Muscle of leg (tissue), 11 donors: ENCODE measurements around the gene ASH1L. TPM values are rescaled to one million over a fixed set of nuclear protein-coding genes. Genes with fewer than 3 reads are reported as not detected.

Experiments
- DNase-seq: peaks from one replicate; pipeline ENCODE4 v3.0.0; 2013
- H3K27ac ChIP-seq: one replicate; pipeline ENCODE4 v1.5.1; 2013; ENCODE audit warnings: mild to moderate bottlenecking, low read length, control low read depth
- H3K27me3 ChIP-seq: one replicate; pipeline ENCODE4 v1.6.1; 2013; ENCODE audit warnings: low read length; ENCODE audit not compliant: control insufficient read depth, insufficient read depth
- H3K36me3 ChIP-seq: one replicate; pipeline ENCODE4 v1.6.1; 2013; ENCODE audit warnings: low read length; ENCODE audit not compliant: control insufficient read depth, insufficient read depth
- H3K4me1 ChIP-seq: one replicate; pipeline ENCODE4 v1.6.1; 2013; ENCODE audit warnings: low read length; ENCODE audit not compliant: control insufficient read depth, insufficient read depth
- H3K4me3 ChIP-seq: one replicate; pipeline ENCODE4 v1.5.1; 2013; ENCODE audit warnings: low read length, control low read depth
- H3K9me3 ChIP-seq: replicated peaks from 2 replicates; pipeline ENCODE4 v1.6.1; 2013; ENCODE audit warnings: low read depth, low read length; ENCODE audit not compliant: control insufficient read depth
- WGBS: methylation state at CpG from one replicate; pipeline ENCODE4 v1.1.5; 2013; ENCODE audit warnings: missing lambda C conversion rate; ENCODE audit not compliant: insufficient coverage; 5-methylcytosine and 5-hydroxymethylcytosine counted together
- polyA plus RNA-seq, 8 donors: library from polyadenylated mRNA; unstranded; fragments of 120-200 nt; gene quantifications; one replicate each; pipeline versions ENCODE4 v1.2.1 to v1.2.3, GENCODE V29; 2013; ENCODE audit warnings: inconsistent platforms in 1 of 8, low replicate concordance in 1 of 8; ENCODE audit not compliant: insufficient read length in 8 of 8, insufficient read depth in 1 of 8
- total RNA-seq: library from RNA; stranded (reverse); fragments of 120-200 nt; gene quantifications from one replicate; pipeline ENCODE4 v1.2.4, GENCODE V29; 2013

The ASH1L gene
- total and polyA plus RNA-seq, 9 donors: 18.4 to 31.5 (median 25.1) TPM

GRCh38 chr1:155473151-155473821 lies 89.3 kb downstream of the ASH1L start:
- DNase-seq: no peak
- 86% methylated on average over 2 of the region's 5 CpGs for WGBS
- Histone ChIP-seq H3K4me3 (no peak overlapping the region), H3K27ac (peak overlapping the region; percentile 24), H3K4me1 (no peaks in the 10 kb centered on the region), H3K9me3 (peaks cover 5% of the 10 kb centered on the region), H3K27me3 (no peaks in the 10 kb centered on the region), H3K36me3 (peaks cover 11% of the 10 kb centered on the region)

GRCh38 chr1:155472491-155473083 lies 90.0 kb downstream of the ASH1L start:
- peaks cover 5% of the 10 kb centered on the region for H3K9me3 ChIP-seq
- no CpG with 5 or more reads among the region's 2 CpGs for WGBS
- no peak overlapping the region for H3K4me3 ChIP-seq
- H3K36me3 ChIP-seq: peaks cover 4% of the 10 kb centered on the region
- peak; percentile 77 for DNase-seq
- H3K4me1 ChIP-seq: no peaks in the 10 kb centered on the region
- no peak overlapping the region for H3K27ac ChIP-seq
- H3K27me3 ChIP-seq: no peaks in the 10 kb centered on the region

- H3K4me1 ChIP-seq: no peaks in the 10 kb centered on the region
- H3K36me3 ChIP-seq: peaks cover 4% of the 10 kb centered on the region
- no peak for DNase-seq
- no peak overlapping the region for H3K4me3 ChIP-seq
- H3K27me3 ChIP-seq: no peaks in the 10 kb centered on the region
- peaks cover 5% of the 10 kb centered on the region for H3K9me3 ChIP-seq
- 80% methylated on average over 1 of the region's 5 CpGs for WGBS
- H3K27ac ChIP-seq: no peak overlapping the region
These were observed 90.7 kb downstream of the ASH1L start for GRCh38 chr1:155471891-155472290.

- WGBS: no CpG with 5 or more reads among the region's 3 CpGs
- Histone ChIP-seq H3K27me3 (no peaks in the 10 kb centered on the region), H3K36me3 (peaks cover 4% of the 10 kb centered on the region), H3K27ac (no peak overlapping the region), H3K4me3 (no peak overlapping the region), H3K9me3 (peaks cover 5% of the 10 kb centered on the region), H3K4me1 (no peaks in the 10 kb centered on the region)
- no peak for DNase-seq
These were observed 91.6 kb downstream of the ASH1L start for GRCh38 chr1:155471026-155471425.

- no peak overlapping the region for H3K4me3 ChIP-seq
- no peak overlapping the region for H3K27ac ChIP-seq
- H3K27me3 ChIP-seq: no peaks in the 10 kb centered on the region
- DNase-seq: peak; percentile 76
- peaks cover 7% of the 10 kb centered on the region for H3K36me3 ChIP-seq
- H3K9me3 ChIP-seq: peaks cover 5% of the 10 kb centered on the region
- no peaks in the 10 kb centered on the region for H3K4me1 ChIP-seq
These were observed 95.6 kb downstream of the ASH1L start for GRCh38 chr1:155466996-155467395.

GRCh38 chr1:155466617-155466972 lies 96.0 kb downstream of the ASH1L start:
- H3K4me1 ChIP-seq: no peaks in the 10 kb centered on the region
- no peak overlapping the region for H3K27ac ChIP-seq
- peaks cover 7% of the 10 kb centered on the region for H3K36me3 ChIP-seq
- H3K9me3 ChIP-seq: peaks cover 5% of the 10 kb centered on the region
- H3K4me3 ChIP-seq: no peak overlapping the region
- H3K27me3 ChIP-seq: no peaks in the 10 kb centered on the region
- no peak for DNase-seq
- no CpG with 5 or more reads among the region's 1 CpG for WGBS

GRCh38 chr1:155463865-155464650 lies 98.5 kb downstream of the ASH1L start:
- no peak for DNase-seq
- WGBS: no CpG with 5 or more reads among the region's 5 CpGs
- Histone ChIP-seq H3K4me3 (no peak overlapping the region), H3K9me3 (no peaks in the 10 kb centered on the region), H3K36me3 (peaks cover 5% of the 10 kb centered on the region), H3K27ac (no peak overlapping the region), H3K27me3 (no peaks in the 10 kb centered on the region), H3K4me1 (no peaks in the 10 kb centered on the region)

GRCh38 chr1:155458111-155458510 lies 104.5 kb downstream of the ASH1L start:
- Histone ChIP-seq H3K36me3 (peaks cover 9% of the 10 kb centered on the region), H3K27ac (no peak overlapping the region), H3K4me3 (no peak overlapping the region), H3K4me1 (no peaks in the 10 kb centered on the region), H3K9me3 (no peaks in the 10 kb centered on the region), H3K27me3 (no peaks in the 10 kb centered on the region)
- WGBS: 90% methylated on average over 4 of the region's 4 CpGs
- DNase-seq: no peak

GRCh38 chr1:155457266-155457665 lies 105.3 kb downstream of the ASH1L start:
- Histone ChIP-seq H3K36me3 (peaks cover 14% of the 10 kb centered on the region), H3K9me3 (no peaks in the 10 kb centered on the region), H3K4me1 (no peaks in the 10 kb centered on the region), H3K27me3 (no peaks in the 10 kb centered on the region), H3K4me3 (no peak overlapping the region), H3K27ac (no peak overlapping the region)
- WGBS: no CpG with 5 or more reads among the region's 2 CpGs
- no peak for DNase-seq

GRCh38 chr1:155455588-155456195 lies 106.9 kb downstream of the ASH1L start:
- peak; percentile 60 for DNase-seq
- H3K27me3 ChIP-seq: no peaks in the 10 kb centered on the region
- H3K4me3 ChIP-seq: no peak overlapping the region
- WGBS: no CpG with 5 or more reads among the region's 1 CpG
- peaks cover 20% of the 10 kb centered on the region for H3K36me3 ChIP-seq
- H3K4me1 ChIP-seq: no peaks in the 10 kb centered on the region
- H3K9me3 ChIP-seq: no peaks in the 10 kb centered on the region
- H3K27ac ChIP-seq: no peak overlapping the region
